Pulmonary artery endothelial cell (primary cell): ENCODE results near the gene ILKAP. TPM values are rescaled to one million over a fixed set of nuclear protein-coding genes. Genes with fewer than 3 reads are reported as not detected.

Source experiments
- DNase-seq: peaks from one replicate; pipeline ENCODE4 v3.0.0-alpha.2; 2011; ENCODE audit warnings: low read depth, low spot score
- total RNA-seq: library from RNA; depleted of rRNA; stranded (reverse); fragments of >200 nt; gene quantifications from 2 replicates; pipeline ENCODE4 v1.2.3, GENCODE V29; 2014

The ILKAP gene
- total RNA-seq, 1 donor from 2014 or later: 19.1 TPM

DNA sequence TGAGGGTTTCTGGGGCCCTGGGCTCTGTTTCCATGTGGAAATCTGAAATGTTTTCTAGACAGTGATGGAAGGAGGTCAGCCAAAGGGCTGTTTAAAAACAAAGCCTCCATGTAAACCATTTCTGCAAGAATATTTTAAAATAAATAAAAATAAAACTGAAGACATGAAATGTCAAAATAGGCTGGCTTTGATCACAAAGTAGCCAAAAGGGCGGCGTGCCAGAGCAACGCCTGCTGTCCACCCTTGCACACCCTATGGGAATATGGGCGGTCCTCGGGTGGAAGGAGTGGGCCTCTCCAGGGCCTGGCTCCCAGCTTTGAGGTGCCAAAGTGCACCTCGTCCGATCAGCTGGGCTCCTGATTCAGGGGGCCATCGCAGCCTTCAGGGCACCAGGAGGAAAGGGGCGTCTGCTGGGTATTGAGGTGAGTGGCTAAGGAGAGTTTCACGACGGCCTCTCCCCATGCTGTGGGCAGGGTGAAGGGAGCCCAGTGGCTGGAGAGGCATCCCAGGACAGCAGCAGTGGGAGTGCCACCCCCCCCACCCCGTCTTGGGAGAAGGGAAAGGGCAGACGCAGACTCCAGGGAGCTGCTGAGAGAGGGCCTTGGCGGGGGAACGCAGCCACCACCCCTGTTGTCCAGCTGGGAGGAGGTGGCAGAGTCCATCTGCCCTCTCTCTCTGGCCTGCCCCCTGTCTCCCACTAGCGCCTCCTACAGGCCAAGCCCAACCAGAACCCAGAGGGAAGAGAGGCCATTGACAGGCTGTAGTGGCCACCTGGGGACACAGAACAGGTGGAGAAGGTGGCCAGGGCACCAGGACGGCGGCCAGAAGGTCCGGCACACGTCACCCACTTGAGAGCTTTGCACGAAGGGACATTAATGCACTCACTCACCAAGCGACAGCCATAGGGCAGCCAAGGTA, 50.5 kb downstream of the ILKAP start:
- DNase-seq: no peak

DNA sequence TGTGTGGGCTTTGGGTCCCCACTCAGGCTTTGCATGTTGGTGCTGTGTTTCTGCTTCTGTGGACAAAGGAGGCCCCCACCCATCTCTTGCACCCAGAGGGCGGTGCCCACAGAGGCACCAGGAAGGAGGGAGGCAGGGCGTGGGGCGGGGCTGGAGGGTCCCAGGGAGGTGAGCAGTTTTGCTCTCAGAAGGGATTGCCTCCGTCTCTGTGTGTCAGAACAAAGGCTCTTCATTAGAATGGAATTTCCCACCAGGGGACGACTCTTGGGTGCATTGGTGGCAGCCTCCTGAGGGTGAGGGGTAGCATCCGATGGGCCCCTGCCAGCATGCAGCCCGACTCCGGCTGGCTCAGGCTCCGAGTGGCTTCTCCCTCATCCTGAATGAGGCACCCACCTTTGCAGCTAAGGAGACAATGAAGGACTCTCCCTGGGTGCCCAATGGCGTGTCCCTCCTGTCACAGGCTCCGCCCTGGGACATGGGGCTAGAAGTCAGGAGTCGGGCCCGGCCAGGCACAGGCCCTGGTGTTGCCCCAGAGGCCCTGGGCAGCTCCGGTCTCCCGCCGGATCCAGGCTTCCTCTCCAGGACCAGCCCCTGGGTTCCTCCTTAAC, 51.8 kb downstream of the ILKAP start:
- no peak for DNase-seq

DNA sequence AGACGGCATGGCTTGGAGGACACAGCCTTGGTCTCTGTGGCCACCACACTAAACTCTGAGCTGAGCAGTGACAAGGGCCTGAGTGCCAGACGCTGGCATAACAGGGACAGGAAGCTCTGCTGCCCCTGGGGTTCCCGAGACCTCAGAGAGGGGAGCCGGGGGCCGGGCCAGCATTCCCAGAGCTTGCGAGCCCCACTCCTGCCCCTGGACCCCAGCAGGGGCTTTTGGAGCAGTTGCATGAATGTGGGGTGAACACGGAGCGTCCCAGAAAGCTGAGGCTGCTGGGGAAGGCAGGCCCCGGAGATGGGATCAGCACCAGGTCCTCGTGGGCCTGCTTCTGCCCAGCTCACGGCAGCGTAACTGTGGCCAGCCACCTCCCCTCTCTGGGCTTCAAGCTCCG, 52.3 kb downstream of the ILKAP start:
- no peak for DNase-seq

DNA sequence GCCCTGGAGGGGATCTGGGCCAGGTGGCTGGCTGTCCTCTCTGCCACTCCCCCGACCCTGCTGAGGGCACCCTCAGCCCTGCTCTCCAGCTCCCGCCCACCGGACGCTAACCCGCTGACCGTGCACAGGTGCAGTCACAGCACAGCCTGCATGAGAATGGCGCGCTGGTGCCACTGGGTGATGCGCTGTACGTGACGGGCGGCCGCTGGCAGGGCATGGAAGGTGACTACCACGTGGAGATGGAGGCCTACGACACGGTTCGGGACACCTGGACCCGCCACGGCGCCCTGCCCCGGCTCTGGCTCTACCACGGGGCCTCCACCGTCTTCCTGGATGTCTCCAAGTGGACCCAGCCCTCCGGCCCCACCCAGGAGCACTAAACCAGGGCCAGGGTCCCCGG, 52.8 kb downstream of the ILKAP start:
- DNase-seq: no peak

DNA sequence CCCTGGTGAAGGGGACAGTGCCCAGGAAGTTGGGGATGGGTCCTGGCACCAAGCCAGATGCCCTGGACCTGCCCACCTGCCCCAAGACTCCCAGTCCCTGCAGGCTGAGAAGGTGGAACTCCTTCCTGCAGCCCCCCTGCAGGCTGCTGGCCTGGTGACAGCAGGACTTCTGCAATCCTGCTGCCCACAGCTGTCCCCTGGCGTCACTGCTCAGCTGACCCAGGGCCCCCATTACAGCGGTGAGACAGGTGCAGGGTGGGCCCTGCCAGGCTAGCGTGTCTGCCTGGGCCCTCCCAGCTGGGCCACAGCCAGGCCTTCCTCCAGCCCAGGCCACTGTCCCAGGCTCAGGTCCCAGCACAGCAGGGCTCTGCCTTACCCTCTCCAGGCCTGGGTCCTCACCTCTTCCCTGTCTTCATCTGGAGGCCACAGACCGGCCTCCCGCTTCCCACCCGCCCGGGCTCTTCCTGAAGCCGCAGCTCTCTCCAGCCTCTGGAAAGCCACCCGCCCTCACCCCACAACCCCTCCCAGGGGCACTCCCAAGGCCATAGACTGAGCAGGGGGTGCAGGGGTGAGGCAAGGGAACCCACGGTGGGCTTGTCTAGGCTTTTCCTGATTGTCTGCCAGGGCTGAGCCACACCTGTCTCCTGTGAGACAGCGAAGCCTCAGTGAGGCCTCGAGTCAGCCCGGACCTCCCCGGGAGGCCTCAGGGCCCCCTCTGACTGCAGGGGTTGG, 53.5 kb downstream of the ILKAP start:
- no peak for DNase-seq

DNA sequence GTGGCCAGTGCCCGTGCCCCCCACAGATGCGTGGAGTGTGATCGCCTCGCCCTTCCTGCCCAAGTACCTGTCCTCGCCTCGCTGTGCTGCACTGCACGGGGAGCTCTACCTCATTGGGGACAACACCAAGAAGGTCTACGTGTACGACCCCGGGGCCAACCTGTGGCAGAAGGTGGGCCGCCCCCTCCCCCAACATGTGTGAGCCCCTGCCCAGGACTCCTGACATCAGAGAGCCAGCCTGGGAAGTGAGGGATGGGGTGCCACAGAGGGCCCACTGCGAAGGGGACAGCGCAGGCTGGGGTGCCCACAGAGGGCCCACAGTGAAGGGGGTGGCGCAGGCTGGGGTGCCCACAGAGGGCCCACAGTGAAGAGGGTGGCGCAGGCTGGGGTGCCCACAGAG, 54.5 kb downstream of the ILKAP start:
- DNase-seq: no peak

DNA sequence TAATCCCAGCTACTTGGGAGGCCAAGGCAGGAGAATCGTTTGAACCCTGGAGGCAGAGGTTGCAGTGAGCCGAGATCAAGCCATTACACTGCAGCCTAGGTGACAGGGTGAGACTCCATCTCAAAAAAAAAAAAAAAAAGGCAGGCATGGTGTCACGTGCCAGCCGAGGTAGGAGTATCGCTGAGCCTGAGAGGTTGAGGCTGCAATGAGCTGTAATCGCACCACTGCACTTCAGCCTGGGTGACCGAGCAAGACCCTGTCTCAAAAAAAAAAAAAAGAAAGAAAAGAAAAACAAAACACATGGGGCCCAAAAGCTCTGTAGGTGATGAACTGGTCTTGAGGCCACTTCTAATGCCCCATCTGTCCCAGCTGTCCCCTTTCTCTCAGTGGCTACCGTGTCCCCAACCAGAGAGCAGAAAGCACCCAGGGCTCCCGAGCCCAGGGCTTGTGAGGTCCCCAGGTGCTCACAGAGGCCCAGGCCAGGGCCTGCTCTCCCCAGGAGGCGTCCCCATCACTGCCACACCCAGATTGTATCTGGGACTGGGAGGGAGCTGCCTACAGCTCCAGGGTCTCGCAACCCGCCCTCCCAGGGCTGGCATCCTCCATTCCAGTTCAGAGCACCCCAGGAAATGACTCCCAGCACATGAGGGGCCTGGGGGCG, 56.5 kb downstream of the ILKAP start:
- DNase-seq: no peak

DNA sequence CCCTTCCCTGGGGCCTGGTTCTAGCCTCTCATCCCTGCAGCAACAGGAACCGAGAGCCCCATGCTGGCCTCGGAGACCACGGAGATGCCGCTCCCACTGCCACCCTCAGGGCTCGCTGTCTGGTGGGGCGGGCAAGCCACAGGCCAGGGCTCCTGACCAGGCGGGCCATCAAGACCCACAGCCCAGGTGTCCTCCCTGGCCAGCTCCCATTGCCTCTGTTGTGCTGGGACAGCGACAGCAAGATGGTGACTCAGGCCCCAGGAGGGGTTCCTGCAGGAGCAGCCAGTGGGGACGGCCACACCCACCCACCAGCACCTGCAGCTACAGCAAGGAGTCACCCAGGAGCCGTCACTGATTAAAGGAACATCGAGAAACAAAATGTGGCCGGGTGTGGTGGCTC, 57.6 kb downstream of the ILKAP start:
- no peak for DNase-seq

DNA sequence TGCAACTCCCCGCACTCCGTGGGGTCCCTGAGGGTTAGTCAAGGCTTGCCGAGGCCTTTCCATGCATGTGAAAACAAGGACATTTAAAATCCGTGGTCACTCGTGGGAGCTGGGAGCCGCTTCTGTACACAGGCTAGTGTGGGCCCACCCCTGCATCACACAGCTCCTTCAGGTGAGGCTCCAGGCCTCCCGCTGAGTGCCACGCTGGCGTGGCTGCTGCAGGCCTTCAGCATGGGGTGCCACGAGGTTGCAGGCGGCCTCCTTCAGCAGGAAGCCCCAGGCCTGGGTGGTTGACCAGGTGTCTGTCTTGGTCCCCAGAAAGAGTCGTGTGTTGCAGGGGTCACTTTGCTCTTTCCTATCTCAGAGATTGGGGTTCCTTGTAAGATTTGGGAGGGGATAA, 58.4 kb downstream of the ILKAP start:
- DNase-seq: no peak

DNA sequence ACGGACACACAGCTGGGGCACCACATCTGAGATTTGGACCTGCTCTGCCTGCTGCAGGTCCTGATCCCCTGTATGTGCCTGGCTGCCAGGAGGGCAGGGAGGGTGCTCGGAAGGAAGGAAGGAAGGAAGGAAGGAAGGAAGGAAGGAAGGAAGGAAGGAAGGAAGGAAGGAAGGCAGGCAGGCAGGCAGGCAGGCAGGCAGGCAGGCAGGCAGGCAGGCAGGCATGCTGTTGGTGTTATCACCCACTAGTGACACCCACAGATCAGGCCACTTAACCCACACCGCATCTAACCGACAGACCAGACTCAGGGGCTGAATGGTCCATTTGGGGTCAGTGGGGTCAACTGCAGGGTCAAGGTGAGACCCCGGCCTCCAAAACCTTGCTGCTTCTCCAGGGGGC, 59.2 kb downstream of the ILKAP start:
- DNase-seq: no peak

DNA sequence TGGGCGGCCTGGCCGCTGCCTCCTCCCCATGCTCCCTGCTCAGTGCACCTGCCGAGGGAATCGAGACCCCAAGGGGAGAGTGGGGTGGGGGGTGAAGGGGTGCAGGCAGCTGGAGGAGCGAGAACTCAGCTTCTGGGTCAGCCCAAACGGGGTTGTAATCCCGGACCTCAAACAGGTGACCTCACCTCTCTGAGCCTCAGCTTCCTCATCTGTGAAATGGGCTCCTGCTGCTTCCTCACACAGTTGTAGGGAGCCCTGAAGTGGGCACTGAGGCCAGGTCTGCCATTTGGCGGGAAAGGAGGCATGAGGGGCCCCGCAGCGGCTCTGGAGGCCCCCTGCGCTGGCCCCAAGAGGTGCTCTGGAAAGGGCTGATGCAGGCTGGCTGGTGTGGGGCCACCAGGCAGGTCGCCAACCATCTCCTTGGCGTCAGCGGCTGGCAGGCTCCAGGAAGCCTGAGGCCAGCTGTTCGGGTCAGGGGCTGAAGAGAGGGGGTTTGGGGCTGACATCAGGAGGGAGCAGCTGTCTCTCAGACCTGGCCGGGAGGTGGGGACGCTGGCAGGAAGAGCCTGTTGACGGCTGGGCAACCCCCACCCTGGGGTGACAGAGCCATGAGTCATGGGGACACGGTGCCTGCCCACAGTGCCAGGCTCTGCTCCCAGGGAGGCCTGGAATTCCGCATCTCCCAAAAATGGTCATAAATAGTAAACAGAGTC, 60.1 kb downstream of the ILKAP start:
- DNase-seq: no peak

DNA sequence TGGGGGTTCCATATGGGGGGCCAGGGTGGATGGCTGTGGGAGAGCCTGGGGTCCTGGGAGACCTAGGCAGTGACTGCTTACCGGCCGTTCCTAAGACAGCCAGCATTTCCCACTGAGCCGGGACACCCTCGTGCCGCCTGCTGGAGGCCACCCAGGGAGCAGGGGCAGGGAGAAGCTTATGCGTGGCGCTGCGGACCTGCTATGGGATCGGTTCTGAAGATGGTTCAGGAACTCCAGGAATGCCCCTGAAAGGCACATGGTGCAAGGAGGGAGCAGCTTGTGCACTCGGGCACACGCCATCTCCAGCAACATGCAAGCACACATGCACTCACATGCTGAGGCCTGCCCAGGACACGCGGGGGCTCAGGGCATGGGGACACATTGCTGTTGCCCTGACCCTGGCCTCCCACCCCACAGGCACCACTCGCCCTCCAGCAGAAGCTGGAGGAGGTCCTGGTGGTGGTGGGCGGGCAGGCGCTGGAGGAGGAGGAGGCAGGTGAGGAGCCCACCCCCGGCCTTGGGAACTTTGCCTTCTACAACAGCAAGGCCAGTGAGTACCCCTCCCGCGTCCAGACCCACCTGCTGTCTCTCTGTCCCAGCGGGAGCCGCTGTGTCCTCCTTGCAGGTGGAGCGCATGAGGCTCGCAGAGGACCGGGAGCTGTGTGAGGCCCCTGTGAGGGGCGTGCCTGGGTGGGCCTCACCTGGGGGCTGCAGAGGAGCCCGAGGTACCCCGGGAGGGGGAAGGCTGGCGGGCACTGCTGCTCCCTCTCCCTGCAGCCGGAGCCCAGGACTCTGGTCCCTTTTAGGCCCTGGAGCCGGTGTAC, 60.9 kb downstream of the ILKAP start:
- no peak for DNase-seq

DNA sequence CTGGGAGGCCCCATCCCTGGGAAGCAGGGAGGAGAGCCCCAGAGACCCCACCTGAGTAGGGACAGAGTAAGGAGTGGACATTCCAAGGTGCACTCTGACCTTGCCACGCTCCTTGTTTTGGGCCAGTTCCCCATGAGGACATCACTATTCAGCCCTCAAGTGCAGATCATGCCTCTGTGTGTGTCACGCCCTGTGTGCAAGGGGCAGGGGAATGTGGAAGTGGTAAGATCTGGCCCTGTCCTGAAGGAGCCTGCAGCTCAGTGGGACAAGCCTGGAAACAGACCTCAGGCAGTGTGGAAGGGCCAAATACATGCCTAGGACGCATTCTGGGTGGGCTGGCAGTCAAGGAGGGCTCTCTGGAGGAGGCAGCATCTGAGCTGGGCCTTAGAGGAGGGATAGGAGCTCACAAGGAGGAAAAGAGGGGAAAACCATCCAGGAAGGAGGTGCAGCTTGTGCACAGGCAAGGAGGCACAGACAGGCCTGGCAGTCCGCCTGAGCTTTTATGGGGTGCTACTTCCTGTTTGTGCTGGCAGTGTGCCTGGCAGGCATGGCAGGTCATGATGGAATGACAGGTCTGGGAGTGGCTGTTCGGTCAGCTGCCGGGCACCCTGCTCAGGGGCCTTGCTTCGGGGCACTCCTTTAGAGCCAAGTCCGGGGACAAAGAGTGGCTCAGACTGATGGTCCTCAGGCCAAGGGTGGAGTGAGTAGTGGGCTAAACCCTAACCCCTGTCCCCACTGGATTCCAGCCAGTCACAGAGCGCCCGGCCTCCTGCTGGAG, 61.8 kb downstream of the ILKAP start:
- DNase-seq: no peak

DNA sequence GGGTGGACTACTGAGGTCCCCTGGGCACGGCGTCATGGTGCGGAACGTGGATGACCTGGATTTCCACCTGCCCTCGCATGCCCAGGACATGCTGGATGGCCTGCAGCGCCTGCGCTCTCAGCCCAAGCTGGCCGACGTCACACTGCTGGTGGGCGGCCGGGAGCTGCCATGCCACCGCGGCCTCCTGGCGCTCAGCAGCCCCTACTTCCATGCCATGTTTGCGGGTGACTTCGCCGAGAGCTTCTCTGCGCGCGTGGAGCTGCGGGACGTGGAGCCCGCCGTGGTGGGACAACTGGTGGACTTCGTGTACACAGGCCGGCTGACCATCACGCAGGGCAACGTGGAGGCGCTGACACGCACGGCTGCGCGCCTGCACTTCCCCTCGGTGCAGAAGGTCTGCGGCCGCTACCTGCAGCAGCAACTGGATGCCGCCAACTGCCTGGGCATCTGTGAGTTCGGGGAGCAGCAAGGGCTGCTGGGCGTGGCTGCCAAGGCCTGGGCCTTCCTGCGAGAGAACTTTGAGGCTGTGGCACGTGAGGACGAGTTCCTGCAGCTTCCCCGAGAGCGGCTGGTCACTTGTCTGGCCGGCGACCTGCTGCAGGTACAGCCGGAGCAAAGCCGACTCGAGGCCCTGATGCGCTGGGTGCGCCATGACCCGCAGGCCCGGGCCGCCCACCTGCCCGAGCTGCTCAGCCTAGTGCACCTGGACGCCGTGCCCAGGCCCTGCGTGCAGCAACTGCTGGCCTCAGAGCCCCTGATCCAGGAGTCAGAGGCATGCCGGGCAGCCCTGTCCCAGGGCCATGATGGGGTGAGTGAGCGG, 62.6 kb downstream of the ILKAP start:
- DNase-seq: no peak

DNA sequence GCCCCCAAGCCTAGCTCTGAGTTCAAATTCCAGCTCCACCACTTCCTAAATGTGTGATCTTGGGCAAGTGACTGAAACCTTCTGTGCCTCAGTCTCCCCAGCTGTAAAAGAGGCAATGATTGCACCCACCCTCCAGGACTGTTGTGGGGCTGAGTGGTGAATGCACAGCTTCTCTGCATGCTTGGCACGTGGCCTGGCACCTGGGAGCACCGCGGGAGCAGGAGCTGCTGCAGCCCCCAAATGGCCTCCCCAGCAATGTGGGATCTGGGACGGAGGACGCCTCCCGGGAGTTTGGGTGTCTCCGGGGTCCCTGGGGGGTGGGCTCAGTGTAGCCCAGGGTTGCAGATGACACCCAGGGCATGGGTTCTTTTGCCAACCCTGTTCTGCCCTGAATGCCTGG, 63.5 kb downstream of the ILKAP start:
- no peak for DNase-seq

DNA sequence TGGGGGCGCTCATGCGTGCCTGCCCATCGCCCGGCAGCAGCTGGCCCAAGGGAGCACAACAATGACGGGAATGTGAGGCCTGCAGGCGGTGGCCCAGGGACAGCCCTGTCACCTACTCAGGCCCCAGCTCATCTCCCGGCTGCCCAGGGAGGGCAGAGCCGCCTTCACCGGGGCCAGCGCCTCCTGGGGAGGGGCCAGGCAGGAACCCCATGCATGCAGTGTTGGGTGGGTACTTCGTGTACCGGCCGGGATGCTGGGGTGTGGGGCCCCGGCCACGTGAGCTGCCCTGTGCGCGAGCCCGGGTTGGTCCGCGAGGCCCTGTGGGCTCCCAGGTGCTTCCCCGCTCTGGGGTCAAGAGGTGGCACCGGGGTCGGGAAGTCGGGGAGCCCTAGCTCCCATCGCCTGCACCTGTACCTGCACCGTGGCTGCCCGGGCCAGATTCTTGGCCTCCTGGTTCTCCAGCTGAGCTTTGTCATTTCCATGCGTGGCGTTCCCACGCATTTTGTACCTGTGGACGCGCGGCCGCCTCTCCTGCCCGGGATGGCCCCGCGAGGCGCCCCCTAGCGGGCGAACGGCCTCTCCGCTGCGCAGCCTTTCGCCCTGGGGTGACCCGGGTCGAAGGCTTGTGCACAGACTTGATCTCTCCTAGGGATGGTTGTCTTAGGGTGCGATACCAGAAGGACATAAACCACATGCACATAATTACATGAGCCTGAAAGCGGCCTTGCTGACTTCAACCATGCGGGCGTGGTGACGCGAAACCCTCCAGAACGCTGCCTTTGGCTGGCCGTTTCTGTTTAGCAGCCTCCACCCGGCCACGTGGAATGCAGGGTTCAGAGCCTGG, 64.1 kb downstream of the ILKAP start:
- no peak for DNase-seq

DNA sequence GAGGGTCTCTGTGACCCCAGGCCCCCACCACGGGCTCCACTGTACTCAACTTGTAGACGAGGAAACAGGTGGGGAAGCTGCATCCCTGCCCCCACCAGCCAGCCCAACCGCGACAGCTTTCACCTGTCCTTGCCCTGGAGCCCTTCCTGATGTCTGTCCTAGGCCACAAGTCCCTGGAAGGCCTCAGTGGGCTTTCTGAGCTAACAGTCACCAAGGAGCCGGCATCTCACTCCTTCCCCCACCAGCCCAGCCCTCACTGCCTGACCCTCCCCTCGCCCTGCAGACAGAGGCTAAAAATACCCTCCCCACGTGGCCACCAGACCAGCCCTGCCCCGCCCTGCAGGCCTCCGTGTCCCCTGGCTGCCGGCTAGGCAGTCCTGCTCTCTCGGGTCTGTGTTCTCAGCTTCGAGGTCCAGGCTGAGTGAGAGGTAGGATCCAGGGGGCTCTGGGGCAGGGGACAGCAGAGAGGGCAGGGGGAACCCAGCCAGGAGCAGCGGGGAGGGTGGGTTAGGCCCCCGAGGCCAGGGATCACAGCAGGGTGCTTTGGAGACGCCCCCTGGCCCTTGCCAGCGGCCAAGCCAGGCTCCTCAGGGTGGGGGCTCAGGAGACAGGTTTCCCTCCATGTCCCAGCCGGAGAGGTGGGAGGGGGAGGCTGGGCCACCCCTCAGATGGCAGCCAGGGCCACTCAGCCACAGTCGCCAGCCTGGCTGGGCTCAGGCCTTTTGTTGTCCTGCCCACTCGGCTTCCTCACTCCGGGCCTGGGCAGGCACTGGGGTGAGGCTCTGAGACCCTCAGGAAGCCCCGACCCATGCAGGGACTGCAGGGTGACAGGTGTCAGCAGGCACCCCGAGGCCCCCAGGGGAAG, 64.9 kb downstream of the ILKAP start, which contains the start of gene KLHL30:
TSS of gene KLHL30 (plus strand) at position 338 of the 865 bp plus-strand sequence. CDS start 2,087 bp downstream, outside the sequence.
- DNase-seq: no peak
